GM18867 (cell line): Measurements from ENCODE around the gene PGBD5.

Source experiments
- ATAC-seq: cut with Tn5 transposase; IDR thresholded peaks from one replicate; pipeline ENCODE4 v1.9.1; 2021; ENCODE audit warnings: mild to moderate bottlenecking, moderate library complexity; ENCODE audit not compliant: unreplicated experiment

Gene PGBD5

DNA sequence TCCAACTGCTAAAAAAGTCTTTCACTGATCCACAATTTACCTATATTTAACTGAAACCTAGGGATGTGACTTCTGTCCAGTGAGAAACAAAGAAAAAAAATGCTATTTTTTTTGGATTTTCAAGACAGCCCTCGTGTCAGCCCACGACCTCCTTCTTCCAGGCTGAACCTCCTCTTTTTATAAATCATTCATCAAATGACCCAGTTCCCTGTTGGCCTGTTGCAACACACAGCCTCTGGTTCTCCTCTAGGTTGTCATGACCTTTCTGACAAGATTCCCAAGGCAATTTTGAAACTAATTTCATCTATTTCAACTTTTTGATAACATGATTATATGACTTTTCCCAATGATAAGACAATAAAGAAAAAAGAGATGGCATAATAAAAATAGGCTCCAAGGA, 74.6 kb downstream of the PGBD5 start:
- ATAC-seq = no peak

DNA sequence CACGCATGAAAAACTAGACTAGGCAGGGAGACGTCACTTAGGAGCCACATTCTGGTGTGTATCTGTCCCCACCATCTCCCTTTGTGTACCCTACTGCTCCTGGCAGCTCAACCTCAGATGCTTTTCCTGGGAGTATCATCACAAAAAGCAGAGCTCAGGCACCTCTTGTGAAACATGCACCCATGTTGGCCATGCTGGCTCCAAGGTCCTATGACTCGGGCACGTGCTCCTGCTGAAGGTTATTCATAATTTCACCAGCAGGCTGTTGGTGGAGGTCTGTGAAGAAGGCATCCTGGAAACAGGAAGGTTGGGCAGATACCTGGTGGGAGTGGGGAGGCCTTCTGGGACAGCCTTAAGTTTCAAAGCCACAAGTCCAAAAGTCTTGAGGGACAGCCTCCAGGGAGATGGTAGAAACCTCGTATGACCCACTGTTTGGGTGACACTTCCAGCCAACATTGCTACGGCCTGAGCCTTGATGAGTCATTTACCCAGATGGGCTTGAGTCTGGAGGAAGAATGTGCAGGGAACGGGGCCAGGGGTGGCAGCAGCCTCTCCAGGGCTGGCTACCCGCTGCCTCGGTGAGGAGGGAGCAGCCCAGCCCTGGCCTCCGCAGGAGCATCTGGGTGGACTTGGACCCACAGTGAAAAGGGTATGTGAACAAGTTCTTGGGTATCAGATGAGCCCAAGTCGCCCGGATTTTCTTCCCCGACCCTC, 75.8 kb downstream of the PGBD5 start:
- no peak for ATAC-seq

DNA sequence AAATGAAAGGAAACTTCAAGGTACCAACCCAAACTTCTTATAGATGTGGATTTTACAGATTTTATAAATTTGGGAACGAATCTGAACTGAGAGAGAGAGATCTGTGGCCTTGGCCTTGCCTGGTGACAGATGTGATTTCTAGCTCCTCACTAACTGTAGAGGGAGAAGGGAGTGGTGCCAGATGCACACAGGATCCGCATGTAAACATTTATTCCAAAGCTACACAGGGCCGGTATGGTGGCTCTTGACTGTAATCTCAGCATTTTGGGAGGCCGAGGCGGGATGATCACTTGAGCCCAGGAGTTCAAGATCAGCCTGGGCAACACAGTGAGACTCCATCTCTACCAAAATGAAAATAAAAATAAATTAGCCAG, 77.1 kb downstream of the PGBD5 start:
- ATAC-seq = no peak

- ATAC-seq = no peak
These were observed 77.6 kb downstream of the PGBD5 start for GRCh38 chr1:230348386-230349019.

- no peak for ATAC-seq
These were observed 78.2 kb downstream of the PGBD5 start for GRCh38 chr1:230347896-230348295.

DNA sequence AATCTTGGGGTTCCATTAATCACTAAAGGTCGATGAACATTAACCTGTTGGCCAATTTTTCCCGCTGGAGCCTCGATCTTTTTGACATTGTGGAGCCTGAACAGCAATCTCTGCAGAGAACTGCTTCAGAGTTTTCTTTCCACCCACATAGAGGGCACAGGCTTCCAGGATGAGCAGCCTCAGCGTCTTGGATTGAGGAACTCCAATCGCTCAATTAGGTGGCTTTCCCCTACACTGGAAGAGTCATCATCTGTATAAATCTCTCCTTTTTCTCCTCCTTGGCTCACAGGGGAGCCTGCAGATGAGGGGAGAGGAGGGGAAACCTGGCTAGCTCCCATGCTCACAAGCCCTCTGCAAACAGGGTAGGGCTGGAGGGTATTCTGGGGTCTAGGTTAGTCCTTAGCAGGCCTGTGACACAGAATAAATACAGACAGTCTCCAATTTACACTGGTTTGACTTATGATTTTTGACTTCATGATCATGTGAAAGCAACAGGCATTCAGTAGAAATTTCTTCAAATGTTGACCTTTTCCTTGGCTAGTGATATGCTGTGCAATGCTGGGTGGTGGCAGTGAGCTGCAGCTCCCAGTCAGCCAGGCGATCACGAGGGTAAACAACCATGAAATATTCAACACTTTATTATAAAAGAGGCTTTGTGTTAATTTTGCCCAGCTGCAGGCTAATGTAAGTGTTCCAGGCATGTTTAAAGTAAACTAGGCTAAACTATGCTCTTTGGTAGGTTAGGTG, 80.8 kb downstream of the PGBD5 start:
- ATAC-seq = no peak

- ATAC-seq = no peak
These were observed 83.4 kb downstream of the PGBD5 start for GRCh38 chr1:230342699-230343098.

DNA sequence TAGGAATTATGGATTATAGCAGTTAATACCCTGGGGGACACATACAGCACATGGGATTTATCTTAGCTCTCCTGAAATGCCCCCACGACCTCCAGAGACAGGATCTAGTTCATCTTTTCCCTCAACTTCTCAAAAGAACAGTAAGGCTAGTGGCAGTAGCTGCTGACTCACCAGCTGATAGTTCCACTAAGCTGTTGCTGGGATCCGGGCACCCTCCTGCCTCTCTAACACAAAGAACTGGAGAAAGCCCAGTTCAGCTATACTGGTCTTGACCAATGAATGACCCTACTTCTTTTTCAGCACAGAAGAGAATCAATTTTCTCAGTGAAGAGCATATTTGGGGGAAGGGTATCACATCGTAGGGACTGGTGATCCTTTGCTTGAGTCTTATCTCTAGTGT, 84.1 kb downstream of the PGBD5 start:
- ATAC-seq = no peak

DNA sequence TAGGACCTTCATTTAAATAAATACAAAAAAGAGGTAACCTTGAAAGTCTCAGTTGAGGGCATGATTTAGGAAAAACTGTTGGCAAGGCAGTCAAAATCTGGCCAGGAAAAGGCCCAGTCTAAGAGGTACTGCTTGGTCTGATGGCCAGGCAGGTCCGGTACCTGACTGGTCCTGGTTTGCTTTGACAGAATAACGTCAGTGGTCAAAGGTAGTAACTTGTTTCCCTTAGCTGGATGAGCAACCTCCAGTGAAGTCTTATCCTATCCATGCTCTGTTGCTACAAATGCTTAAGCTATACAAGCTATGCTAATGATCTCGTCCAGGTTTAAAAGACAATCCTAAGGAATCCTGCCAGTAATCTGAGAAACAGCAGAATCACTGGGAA, 85.0 kb downstream of the PGBD5 start:
- ATAC-seq = no peak

GRCh38 chr1:230340526-230341161, 85.5 kb downstream of the PGBD5 start:
- ATAC-seq = no peak

DNA sequence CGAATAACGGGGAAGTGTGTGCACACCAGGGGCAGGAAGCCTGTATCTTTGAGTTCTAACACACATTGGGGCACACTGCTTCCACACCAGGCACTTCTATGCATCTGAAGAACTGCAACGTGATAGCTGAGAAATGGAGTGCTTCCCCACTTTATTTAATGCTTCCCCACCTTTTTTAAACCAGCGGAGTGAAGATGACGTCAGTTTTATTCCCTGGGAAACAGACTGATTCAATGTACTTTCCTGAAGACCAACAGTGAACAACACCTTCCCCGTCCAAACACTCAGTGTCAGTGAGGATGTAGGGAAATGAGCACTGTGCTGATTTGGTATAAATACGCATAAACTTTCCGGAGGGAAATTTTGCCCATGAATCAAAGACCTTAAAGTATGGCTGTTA, 87.1 kb downstream of the PGBD5 start:
- ATAC-seq = no peak

- no peak for ATAC-seq
These were observed 88.9 kb downstream of the PGBD5 start for GRCh38 chr1:230337266-230337665.

DNA sequence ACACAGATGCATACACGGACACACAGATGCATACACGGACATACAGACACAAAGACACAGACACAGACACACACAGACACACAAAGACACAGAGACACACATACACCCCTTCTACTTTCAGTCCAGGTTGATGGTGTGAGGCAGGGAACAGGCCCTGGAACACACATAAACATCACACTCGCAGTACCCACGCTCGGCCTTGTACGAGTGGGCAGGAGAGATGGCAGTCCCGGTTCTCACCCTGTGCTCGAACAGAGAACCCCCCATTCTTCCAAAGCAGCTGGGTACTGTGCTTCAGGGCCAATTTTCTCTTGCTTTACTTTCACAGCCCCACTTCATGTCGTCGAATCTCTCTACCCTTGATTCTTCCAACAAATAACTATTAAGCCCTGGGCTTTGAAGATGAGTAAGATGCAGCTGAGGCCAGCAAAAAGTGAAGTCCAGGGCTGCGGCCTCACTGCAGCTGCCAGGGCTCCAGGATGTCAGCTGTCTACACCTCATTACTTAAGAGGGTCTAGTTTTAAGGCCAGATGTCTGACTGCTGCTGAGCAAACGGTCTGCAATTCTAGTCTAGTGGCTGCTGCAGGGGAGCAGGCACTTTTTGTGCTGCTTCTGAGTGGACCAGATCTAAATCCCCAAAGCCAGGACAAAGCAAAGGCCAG, 90.1 kb downstream of the PGBD5 start:
- no peak for ATAC-seq

GRCh38 chr1:230334447-230334837, 91.7 kb downstream of the PGBD5 start:
- ATAC-seq = no peak

DNA sequence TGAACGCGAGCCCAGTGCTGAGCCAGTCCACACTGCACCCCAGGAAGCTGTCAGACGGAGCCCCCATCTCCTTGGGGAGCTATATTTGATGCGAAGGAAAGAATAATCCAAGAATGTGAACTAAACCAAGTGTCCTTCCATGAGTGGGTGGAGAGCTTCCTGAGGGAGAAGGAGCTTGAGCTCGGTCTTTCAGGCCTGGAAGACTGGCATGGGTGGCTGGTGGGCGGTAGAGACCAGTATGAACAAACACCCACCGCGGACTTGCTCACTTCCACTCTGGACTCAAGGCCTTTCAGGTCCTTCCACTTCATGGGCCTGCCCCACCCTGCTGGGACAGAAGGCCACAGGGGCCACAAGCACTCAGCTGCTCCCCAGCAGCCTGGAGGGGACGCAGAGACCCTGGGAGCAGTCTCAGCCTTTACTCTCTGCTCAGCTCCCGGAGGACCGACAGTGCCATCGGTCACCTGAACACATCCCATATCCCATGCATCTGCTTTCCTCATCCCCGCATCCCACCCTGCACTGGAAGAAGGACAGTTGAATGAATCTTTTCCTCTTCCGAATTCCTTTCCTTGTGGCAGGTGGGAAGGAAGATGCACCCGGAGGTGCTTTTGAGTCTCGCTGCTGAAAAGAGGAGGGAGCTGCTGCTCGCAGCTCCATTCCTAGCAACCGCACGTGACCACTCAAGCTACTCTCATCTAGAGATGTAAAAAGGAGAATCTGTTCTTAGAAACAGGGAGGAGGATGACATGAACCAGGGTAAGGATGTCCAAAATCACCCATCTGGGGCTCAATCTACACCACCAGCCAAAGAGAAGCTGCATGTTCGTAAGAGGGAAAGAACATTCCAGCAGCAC, 92.3 kb downstream of the PGBD5 start:
- no peak for ATAC-seq

DNA sequence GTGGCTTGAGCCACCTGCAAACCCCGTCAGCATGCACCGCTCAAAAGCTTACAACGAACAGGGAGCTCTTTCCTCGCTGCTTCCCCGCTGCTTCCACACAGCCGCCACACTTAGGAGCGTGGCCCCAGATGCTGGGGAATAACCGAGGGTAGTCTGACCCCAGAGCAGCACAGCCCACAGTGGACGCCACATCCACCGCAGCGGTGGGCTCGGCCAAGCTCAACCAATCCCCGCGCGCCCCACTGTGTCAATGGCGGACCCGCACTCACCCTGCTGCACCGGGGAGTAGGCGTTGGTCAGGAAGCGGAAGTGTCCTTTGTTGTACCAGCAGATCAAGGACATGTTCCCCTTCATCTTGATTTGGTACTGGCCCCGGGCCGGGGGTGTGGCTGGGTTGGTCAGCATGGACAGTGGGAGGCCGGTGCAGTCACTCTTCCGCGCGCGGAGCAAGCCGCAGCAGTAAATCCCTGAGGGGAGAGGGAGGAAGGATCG, 93.5 kb downstream of the PGBD5 start:
- no peak for ATAC-seq

- no peak for ATAC-seq
These were observed 94.1 kb downstream of the PGBD5 start for GRCh38 chr1:230332061-230332460.

GRCh38 chr1:230330157-230330556, 96.0 kb downstream of the PGBD5 start:
- no peak for ATAC-seq

GRCh38 chr1:230328342-230329015, 97.7 kb downstream of the PGBD5 start:
- ATAC-seq = no peak

DNA sequence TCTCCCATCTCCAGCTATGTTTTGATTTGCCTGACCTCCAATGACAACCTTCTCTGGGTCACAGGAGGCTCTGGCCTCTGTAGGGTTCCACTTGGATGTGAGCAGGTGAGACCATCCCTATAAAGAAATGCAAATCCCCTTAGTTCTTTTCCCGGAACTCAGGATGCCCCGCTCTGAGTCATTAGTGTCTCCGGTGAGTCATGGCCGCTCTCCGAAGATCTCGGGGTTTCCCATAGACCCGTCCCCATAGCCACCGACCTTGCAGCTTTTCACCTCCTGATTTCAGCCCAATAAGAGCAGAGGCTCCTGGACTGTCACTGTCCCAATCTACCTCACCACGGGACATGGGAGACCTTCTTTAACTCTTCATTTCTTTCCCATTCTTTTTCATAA, 98.2 kb downstream of the PGBD5 start:
- no peak for ATAC-seq
